Ovary (tissue), 3 donors: ENCODE measurements around the gene NEDD4.

Experiments used
- EP300 ChIP-seq: sonication (generic); formaldehyde crosslinking; IDR thresholded peaks from one replicate; pipeline ENCODE4 v1.6.1; 2017; ENCODE audit warnings: antibody characterized with exemption
- POLR2A ChIP-seq: fragments of 450-650 bp; IDR thresholded peaks from one replicate; pipeline ENCODE4 v1.6.1; 2017; ENCODE audit warnings: antibody characterized with exemption, mild to moderate bottlenecking, moderate library complexity
- TF ChIP-seq, protein P1 (sequence below), 3 donors: fragments of 450-650 bp in 2 of 3; fragments of 200-600 bp in 1 of 3; IDR thresholded peaks; one replicate each; pipeline versions ENCODE4 v1.5.1 to v1.8.0; 2016 to 2022; ENCODE audit warnings: antibody characterized with exemption in 3 of 3, mild to moderate bottlenecking in 1 of 3
- donor health status: DM: no; HTN: no; CAD: no.

DNA sequence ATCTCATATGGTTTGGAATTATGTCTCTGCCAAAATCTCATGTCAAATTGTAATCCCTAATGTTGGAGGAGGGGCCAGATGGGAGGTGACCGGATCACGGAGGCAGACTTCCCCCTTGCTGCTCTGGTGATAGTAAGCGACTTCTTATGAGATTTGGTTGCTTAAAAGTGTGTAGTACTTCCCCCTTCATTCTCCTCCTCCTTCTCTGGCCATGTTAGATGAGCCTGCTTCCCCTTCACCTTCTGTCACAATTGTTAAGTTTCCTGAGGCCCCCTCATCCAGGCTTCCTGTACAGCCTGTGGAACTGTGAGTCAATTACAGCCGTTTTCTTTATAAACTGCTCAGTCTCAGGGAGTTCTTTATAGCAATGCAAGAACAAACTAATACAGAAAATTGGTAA is 51.1 kb downstream of the NEDD4 start:
- TF ChIP-seq EP300 (no peak), POLR2A (no peak)
- TF ChIP-seq, protein P1, sequence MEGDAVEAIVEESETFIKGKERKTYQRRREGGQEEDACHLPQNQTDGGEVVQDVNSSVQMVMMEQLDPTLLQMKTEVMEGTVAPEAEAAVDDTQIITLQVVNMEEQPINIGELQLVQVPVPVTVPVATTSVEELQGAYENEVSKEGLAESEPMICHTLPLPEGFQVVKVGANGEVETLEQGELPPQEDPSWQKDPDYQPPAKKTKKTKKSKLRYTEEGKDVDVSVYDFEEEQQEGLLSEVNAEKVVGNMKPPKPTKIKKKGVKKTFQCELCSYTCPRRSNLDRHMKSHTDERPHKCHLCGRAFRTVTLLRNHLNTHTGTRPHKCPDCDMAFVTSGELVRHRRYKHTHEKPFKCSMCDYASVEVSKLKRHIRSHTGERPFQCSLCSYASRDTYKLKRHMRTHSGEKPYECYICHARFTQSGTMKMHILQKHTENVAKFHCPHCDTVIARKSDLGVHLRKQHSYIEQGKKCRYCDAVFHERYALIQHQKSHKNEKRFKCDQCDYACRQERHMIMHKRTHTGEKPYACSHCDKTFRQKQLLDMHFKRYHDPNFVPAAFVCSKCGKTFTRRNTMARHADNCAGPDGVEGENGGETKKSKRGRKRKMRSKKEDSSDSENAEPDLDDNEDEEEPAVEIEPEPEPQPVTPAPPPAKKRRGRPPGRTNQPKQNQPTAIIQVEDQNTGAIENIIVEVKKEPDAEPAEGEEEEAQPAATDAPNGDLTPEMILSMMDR (IDR thresholded peaks at IDR 0.05), result no peak
